CD4-positive, alpha-beta T cell treated with Interleukin-6 for 4 hours (primary cell): Measurements from ENCODE around the gene NFKB2.
A peak's percentile ranks its signal among the peaks of the same experiment; 100 is the strongest.

Experiments
- DNase-seq: peaks from one replicate; pipeline ENCODE4 v3.0.0-alpha.2; 2020; ENCODE audit warnings: mixed read lengths

Gene NFKB2

GRCh38 chr10:102396317-102396650 lies 779 bp downstream of the NFKB2 start:
- DNase-seq = no peak

- no peak for DNase-seq
Measured at GRCh38 chr10:102396730-102397151, 1.2 kb downstream of the NFKB2 start.

- DNase-seq = no peak
Measured at GRCh38 chr10:102397222-102398171, 2.0 kb downstream of the NFKB2 start.

GRCh38 chr10:102398172-102399020 lies 2.9 kb downstream of the NFKB2 start:
- no peak for DNase-seq

GRCh38 chr10:102399217-102400021 lies 3.9 kb downstream of the NFKB2 start:
- DNase-seq = peak; percentile 90

GRCh38 chr10:102400076-102400475 lies 4.6 kb downstream of the NFKB2 start:
- DNase-seq = no peak

GRCh38 chr10:102400598-102401341 lies 5.3 kb downstream of the NFKB2 start:
- DNase-seq = no peak

- DNase-seq = no peak
Measured at GRCh38 chr10:102401342-102401654, 5.8 kb downstream of the NFKB2 start.

GRCh38 chr10:102401735-102402511 lies 6.4 kb downstream of the NFKB2 start:
- DNase-seq = no peak

GRCh38 chr10:102402512-102402896 lies 7.0 kb downstream of the NFKB2 start:
- DNase-seq = no peak

GRCh38 chr10:102403115-102403514 lies 7.6 kb downstream of the NFKB2 start:
- DNase-seq = no peak

- DNase-seq = no peak
Measured at GRCh38 chr10:102404361-102405107, 9.0 kb downstream of the NFKB2 start.

- DNase-seq = no peak
Measured at GRCh38 chr10:102405108-102405571, 9.6 kb downstream of the NFKB2 start.

GRCh38 chr10:102405632-102406031 lies 10.1 kb downstream of the NFKB2 start:
- DNase-seq = no peak

GRCh38 chr10:102406815-102407214 lies 11.3 kb downstream of the NFKB2 start:
- DNase-seq = no peak

- DNase-seq = no peak
Measured at GRCh38 chr10:102407425-102408130, 12.1 kb downstream of the NFKB2 start.

GRCh38 chr10:102408131-102408727 lies 12.7 kb downstream of the NFKB2 start:
- no peak for DNase-seq

- peak; percentile 89 for DNase-seq
Measured at GRCh38 chr10:102408728-102409603, 13.5 kb downstream of the NFKB2 start.
